Measurements from ENCODE around the gene NELFA. TPM values are rescaled to one million over a fixed set of nuclear protein-coding genes. Genes with fewer than 3 reads are reported as not detected.
A peak's percentile ranks its signal among the peaks of the same experiment; 100 is the strongest.

Gene NELFA
- total RNA-seq, 4 donors from 2014 or later, result 22.0 to 80.4 (median 31.8) TPM

DNA sequence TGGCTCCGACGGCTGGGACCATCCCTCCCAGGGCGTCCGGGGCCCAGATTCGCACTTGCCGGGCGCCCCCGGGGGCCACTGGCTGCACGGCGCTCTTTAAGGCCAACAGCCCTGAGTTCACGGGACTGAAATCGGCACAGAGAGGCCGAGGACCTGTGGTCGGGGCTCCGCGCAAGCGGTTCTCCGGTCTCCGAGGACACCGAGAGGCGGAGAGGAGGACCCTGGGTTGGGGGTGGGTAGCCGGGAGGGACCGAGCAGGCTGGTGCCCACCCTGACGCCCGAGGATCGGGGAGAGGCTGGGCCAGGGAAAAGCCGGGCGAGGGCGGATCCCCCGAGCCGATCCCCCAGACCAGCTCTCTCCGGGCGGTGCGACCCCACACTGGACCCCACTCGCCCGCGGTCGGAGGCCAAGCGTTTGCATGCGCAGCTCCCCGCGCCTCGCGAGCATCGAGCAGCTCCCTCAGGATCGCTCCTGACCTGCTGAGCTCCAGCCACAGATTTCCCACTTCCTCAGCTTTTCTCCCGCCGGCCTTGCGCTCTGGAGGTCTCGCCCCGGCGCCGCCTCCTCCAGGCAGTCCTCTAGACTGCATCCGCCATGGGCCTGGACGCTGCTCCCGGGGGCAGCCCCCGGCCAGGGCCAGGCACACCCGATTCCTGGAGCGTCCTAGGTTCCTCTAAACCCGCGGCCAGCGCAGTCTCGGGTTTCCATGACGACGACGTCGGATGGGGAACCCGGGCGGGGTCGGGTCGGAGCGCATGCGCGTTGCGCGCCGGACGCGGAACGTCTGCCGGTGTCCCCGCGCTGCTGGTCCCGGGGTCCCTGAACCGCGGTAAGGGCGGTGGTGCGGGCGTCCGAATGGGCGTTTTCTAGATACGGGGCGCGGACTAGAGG, 32.7 kb upstream of the NELFA start:
- H3K9me3 ChIP-seq, result no peaks in the 10 kb centered on the region
- in situ Hi-C loops (cut with MboI; ENCODE audit: low pct_ligation_motif_present in 1 of 4, low pct_unique_long_range_greater_than_20kb in 1 of 4, low sequenced_read_pairs in 3 of 4) (no loop called here), intact Hi-C loops (cut with DNase I; ENCODE audit: low total_unique reads) (no loop called here)
- peaks cover 0 to 27% (median 19%) of the 10 kb centered on the region in 4 donors for H3K4me1 ChIP-seq
- TF ChIP-seq, protein P1, sequence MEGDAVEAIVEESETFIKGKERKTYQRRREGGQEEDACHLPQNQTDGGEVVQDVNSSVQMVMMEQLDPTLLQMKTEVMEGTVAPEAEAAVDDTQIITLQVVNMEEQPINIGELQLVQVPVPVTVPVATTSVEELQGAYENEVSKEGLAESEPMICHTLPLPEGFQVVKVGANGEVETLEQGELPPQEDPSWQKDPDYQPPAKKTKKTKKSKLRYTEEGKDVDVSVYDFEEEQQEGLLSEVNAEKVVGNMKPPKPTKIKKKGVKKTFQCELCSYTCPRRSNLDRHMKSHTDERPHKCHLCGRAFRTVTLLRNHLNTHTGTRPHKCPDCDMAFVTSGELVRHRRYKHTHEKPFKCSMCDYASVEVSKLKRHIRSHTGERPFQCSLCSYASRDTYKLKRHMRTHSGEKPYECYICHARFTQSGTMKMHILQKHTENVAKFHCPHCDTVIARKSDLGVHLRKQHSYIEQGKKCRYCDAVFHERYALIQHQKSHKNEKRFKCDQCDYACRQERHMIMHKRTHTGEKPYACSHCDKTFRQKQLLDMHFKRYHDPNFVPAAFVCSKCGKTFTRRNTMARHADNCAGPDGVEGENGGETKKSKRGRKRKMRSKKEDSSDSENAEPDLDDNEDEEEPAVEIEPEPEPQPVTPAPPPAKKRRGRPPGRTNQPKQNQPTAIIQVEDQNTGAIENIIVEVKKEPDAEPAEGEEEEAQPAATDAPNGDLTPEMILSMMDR (IDR thresholded peaks at IDR 0.05), result no peak
- TF ChIP-seq POLR2AphosphoS5 (IDR thresholded peaks at IDR 0.05), result peak in 2 of 3 donors; percentile 19 to 29
- peak overlapping the region; percentile 8 to 70 (median 62) for H3K27ac ChIP-seq
- H3K36me3 ChIP-seq, result no peaks in the 10 kb centered on the region
- 0% methylated on average over 32 of the region's 94 CpGs; no CpG with 5 or more reads in 1 of the 2 donors for WGBS, 2 donors (ENCODE audit: low coverage in 1 of 2)
- DNase-seq, result peak; percentile 86
- peak overlapping the region; percentile 56 to 94 (median 84) for H3K4me3 ChIP-seq
- peaks cover 32% of the 10 kb centered on the region for H3K27me3 ChIP-seq

DNA sequence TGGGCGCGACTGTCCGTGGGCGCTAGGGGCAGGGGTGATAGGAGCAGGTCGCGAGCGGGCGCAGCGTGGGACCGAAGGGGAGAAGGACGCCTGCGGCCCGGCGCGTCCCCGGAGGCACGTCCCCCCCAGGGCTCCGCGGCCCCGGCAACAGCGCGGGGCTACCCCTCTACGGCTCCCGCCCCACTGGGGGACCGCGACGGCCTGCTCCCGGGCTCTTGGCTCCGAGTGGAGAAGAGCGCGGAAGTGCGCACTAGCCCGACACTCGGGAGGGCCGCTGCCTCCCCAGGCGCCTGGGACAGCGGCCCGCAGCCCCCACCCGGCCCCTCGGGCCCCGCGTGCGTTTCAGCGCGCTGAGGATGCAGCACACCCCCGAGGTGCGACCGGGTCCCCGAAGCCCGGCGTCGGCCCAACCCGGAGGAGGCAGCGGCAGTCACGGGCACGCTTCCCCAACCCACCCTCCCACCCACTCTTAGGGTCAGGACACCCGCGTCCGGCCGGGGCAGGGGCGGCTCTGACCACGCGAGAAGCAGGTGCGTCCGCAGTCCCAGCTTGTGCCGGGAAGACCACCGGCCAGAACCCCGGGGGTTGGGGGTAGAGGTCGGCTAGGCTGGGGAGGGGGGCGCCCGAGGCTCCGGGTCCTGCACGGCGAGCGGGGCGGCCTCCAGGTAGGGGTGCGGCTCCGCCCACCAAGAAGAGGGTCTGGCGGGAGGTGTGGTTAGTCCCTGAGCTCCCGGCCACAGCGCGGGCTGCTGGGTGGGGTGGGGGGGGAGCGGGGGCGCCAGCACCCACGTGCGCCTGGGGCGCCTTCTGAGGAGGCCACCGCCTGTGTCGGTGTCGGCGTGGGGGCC, 31.8 kb upstream of the NELFA start:
- in situ Hi-C loops (cut with MboI; ENCODE audit: low pct_ligation_motif_present in 1 of 4, low pct_unique_long_range_greater_than_20kb in 1 of 4, low sequenced_read_pairs in 3 of 4), result no loop called here
- H3K4me1 ChIP-seq, result peaks cover 0 to 28% (median 22%) of the 10 kb centered on the region in 4 donors
- no peaks in the 10 kb centered on the region for H3K36me3 ChIP-seq
- TF ChIP-seq POLR2AphosphoS5 (IDR thresholded peaks at IDR 0.05) (no peak), EP300 (IDR thresholded peaks at IDR 0.05; ENCODE audit: low read depth) (no peak), POLR2A (IDR thresholded peaks at IDR 0.05) (no peak)
- TF ChIP-seq, protein P1 (IDR thresholded peaks at IDR 0.05), result no peak
- peaks cover 29% of the 10 kb centered on the region for H3K27me3 ChIP-seq
- intact Hi-C loops (cut with DNase I; ENCODE audit: low total_unique reads), result no loop called here
- H3K9me3 ChIP-seq, result no peaks in the 10 kb centered on the region
- DNase-seq, result no peak
- H3K4me3 ChIP-seq, result peak overlapping the region in 3 of 4 donors; percentile 56 to 94 (median 90)
- H3K27ac ChIP-seq, result no peak overlapping the region
- 32% methylated on average over 61 of the region's 91 CpGs; no CpG with 5 or more reads in 1 of the 2 donors for WGBS, 2 donors (ENCODE audit: low coverage in 1 of 2)

DNA sequence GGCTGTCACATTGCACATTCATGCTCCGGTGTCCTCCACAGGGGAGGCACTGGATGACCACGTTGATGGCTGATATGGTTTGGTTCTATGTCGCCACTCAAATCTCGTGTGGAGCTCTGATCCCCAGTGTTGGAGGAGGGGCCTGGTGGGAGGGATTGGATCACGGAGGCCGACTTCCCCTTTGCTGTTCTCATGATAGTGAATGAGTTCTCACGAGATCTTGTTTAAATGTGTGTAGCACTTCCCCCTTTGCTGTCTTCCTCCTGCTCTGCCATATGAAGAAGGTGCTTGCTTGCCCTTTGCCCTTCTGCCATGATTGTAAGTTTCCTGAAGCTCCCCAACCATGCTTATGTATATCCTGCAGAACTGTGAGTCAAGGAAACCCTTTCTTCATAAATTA, 28.1 kb upstream of the NELFA start:
- in situ Hi-C loops (cut with MboI; ENCODE audit: low pct_ligation_motif_present in 1 of 4, low pct_unique_long_range_greater_than_20kb in 1 of 4, low sequenced_read_pairs in 3 of 4), result no loop called here
- peak overlapping the region; percentile 77 to 87 (median 83) for H3K27ac ChIP-seq

More for the DNA sequence above, 28.1 kb upstream of the NELFA start:
- H3K27me3 ChIP-seq, result peaks cover 32% of the 10 kb centered on the region
- WGBS, 2 donors (ENCODE audit: low coverage in 1 of 2), result 41 to 55% methylated on average over 2 to 7 of the region's 7 CpGs
- intact Hi-C loops (cut with DNase I; ENCODE audit: low total_unique reads), result no loop called here
- TF ChIP-seq EP300 (IDR thresholded peaks at IDR 0.05; ENCODE audit: low read depth), result no peak
- TF ChIP-seq, protein P1 (IDR thresholded peaks at IDR 0.05), result no peak
- peak in 1 of 3 donors; percentile 3 for TF ChIP-seq POLR2AphosphoS5 (IDR thresholded peaks at IDR 0.05)
- no peak for TF ChIP-seq POLR2A (IDR thresholded peaks at IDR 0.05)
- H3K4me3 ChIP-seq, result peak overlapping the region in 3 of 4 donors; percentile 19 to 45 (median 23)
- DNase-seq, result peak; percentile 66
- no peaks in the 10 kb centered on the region for H3K9me3 ChIP-seq
- peaks cover 0 to 23% (median 15%) of the 10 kb centered on the region in 4 donors for H3K4me1 ChIP-seq
- no peaks in the 10 kb centered on the region for H3K36me3 ChIP-seq

Measured in transverse colon (tissue), 4 donors.